GM12892 (cell line): ENCODE measurements around the gene ZNF275.

ENCODE experiments used
- POLR2A ChIP-seq: IDR thresholded peaks from 2 replicates; pipeline ENCODE4 v1.6.1; 2011; ENCODE audit warnings: low read depth, low read length, control low read depth
- POLR2AphosphoS5 ChIP-seq: IDR thresholded peaks from 2 replicates; pipeline ENCODE4 v1.6.1; 2011; ENCODE audit warnings: low read depth, low read length, control low read depth

DNA sequence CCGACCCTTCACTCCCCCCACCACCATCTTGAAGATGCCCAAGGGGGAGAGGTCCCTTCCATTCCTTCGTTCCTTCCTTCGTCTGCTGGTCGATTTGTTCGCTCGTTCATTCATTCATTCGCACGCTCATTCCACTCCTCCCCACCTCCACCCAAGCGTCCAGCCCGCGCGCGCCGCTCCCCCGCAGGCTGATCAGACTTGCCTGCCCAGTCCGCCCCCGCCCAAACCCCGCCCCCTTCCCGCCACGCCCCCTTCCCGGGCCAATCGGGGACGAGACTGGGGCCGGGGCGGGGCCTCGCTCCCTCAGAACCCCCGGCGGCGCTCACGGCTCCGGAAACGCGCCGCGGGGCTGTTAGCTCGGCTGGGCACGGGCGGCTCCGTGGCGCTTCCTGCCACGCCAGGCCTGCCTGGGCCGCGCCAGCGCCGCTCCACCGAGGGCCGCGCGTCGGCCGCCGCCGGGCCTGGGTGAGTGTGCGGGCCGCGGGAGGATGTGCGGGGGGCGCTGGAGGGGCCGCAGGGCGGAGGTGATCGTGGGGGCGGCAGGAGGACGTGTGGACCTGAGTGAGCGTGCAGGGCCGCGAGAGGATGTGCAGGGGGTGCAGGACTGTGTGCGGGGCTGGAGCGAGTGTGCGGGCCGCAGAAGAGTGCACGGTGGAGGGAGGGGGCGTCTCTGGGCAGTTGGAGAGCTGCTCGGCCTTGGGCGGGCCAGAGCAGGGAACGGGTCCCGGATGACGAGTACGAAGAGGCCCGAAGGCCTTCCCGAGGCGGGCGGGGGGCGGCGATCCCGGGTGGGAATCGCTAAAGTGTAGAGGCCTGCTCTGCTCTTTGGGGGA, at the start of gene ZNF275:
- TF ChIP-seq POLR2AphosphoS5 (no peak), POLR2A (peak; percentile 76; the same call in 1 of the 2 replicates)
